NCI-H748 (cell line): ENCODE results near the gene FAM3D.
"Not testable (repeated sequence)": the region's sequence is repeated elsewhere in the genome, so short reads cannot be mapped to it uniquely, and the experiment has no call there.

Experiments used
- DNase-seq: peaks from one replicate; lab custom pipeline; 2025; ENCODE audit not compliant: unreplicated experiment; lab: John Stamatoyannopoulos, UW

Gene FAM3D

GRCh38 chr3:58685641-58686040 is 19.1 kb upstream of the FAM3D start:
- DNase-seq = no peak

DNA sequence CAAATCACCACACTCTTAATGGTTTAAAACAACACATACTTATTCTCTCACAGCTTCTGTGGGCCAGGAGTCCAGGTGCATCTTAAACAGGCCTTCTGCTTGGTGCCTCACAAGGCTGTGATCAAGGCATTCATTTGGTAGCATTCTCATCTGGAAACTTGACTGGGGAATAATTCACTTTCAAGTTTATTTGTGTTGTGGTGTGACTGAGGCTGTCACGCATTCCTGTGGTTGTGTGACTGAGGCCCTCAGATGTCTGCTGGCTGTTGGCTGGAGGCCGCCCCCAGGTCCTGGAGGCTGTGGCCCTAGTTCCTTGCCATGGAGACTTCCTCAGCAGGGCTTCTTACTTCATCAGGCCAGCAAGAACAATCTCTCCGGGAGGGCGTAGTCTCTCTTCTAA is 16.9 kb upstream of the FAM3D start:
- DNase-seq = no peak

GRCh38 chr3:58683001-58683458 is 16.5 kb upstream of the FAM3D start:
- no peak for DNase-seq

DNA sequence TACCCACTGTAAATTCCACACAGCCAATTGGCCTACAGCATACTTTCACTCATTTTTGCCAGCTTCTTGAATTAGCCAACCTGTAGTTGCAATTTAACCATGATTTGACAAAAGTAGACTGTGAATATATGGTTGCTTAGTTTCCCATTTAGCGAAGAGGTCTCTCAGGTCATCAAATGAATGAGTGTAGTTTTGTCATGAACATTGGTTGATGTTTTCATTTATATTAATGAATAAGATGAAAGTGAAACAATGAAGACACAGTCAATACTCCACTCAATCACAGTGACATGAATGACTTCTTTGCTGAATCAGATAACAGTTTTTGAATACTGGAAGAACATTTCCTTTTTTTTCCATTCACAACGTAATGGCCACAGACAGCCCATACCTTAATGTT is 15.3 kb upstream of the FAM3D start:
- DNase-seq = no peak

DNA sequence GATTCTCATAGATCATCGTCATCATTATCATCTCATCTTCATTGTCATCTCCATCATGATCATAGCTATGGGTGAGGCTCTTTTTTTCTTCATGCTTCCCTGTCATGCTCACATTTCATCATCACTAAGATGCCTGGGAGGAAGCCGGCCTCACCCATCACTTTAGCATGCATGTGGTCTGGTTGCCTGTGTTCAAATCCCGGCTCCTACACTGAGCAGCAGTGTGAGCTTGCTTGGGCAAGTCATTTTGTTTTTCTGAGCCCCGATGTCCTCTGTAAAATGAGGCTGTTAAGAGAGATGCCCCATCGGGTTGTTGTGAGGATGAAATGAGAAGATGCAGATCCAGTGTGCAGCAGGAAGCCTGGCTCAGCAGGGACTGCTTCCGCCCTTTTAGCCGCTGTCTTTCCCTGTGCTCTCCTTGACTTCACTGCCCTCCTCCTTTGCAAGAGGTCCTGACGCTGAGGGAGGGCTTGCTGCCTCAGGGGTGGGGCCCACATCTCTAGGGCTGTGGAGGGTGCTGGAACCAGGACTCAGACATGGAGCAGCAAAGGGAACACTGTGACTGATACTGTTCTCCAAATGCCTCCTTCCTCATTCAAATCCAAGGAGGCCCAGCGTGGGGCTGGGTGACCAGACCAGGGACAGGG is 14.4 kb upstream of the FAM3D start:
- no peak for DNase-seq

GRCh38 chr3:58679974-58680666 is 13.5 kb upstream of the FAM3D start:
- no peak for DNase-seq

- DNase-seq = no peak
Measured at GRCh38 chr3:58679446-58679845, 12.9 kb upstream of the FAM3D start.

GRCh38 chr3:58678177-58678970 is 11.8 kb upstream of the FAM3D start:
- not testable (repeated sequence) for DNase-seq

GRCh38 chr3:58672880-58673279 is 6.3 kb upstream of the FAM3D start:
- DNase-seq = no peak

DNA sequence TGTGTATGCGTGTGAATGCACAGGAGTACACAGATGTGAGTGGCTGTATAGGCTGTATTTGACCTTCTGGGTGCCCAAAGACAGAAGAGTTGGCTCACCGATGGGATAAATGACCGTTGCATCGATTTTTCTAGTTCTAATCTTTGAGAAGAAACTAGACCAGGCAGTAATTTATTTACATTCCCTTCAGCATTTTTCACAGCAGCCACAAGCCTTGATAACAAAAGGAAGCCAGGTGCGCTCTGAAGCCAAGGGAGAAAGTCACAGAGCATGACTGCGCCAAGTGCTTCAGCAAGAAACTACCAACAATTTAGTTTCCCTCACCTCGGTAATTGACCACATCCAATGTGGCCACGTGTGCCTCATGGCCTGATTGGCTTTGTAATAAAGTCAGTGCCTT is 5.9 kb upstream of the FAM3D start:
- DNase-seq = no peak

DNA sequence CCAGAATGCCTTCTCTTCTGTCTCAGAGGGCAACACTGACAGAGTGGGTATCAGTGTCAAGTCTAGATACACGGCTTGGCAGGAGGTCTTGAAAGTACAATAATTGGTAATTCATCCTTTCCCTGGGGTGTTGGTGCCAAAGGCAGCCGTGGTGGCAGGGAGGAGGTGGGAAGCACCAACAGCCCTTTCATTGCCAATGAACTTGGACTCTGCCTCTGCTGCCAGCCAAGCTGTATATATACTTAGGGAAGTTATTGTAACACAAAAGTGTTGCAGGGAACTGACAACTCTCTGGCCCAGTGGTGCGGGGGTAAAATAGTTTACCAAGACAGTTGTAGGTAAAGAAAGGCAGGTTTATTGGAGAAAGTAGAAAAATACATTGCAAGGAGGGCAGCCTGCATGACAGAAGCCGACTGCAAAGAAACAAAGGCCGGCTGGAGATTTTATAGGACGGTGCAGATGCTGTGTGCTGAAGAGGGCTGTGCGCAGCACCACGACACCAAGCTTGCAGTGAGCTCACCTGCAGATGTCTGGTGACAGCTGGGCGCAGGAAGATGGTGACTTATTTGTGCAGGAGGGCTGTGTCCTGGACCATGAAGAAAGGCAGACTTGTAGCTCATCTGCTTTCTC is 4.0 kb upstream of the FAM3D start:
- DNase-seq = no peak

GRCh38 chr3:58668247-58668646 is 1.7 kb upstream of the FAM3D start:
- no peak for DNase-seq

- DNase-seq = no peak
Measured at GRCh38 chr3:58667704-58668103, 1.1 kb upstream of the FAM3D start.

DNA sequence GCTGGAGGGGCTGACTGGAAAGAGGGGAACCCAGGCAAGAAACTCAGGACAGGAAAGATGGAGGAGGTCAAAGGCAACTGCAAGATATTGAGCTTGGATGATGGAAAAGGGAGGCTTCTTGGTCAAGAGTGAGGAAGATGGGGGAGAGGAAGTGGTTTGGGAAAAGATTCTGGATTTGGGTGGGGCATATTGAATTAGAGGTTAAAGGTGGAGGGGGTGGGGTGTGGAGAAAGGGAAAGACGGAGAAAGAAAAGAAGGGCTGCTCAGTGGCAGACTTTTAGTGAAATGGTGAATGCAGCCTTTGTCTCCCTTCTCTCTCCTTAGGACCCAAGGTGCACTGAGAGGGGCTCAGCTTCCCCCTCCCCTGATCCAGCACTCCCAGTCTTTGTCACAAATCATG is 655 bp upstream of the FAM3D start:
- DNase-seq = no peak

- DNase-seq = no peak
Measured at GRCh38 chr3:58665405-58665804, 1.2 kb downstream of the FAM3D start.

GRCh38 chr3:58664611-58665010 is 2.0 kb downstream of the FAM3D start:
- no peak for DNase-seq

- no peak for DNase-seq
Measured at GRCh38 chr3:58661836-58662420, 4.6 kb downstream of the FAM3D start.

GRCh38 chr3:58660998-58661397 is 5.6 kb downstream of the FAM3D start:
- DNase-seq = no peak

- DNase-seq = no peak
Measured at GRCh38 chr3:58659051-58659675, 7.4 kb downstream of the FAM3D start.

- DNase-seq = no peak
Measured at GRCh38 chr3:58658508-58658907, 8.1 kb downstream of the FAM3D start.
